SK-N-SH (cell line): ENCODE results near the gene LPP. TPM values are rescaled to one million over a fixed set of nuclear protein-coding genes. Genes with fewer than 3 reads are reported as not detected.

Experiments used
- CTCF ChIA-PET: fragments of 300-600, 350-600 bp; formaldehyde crosslinking; extraction: SDS; loops from one replicate; lab custom pipeline; 2021; lab: Yijun Ruan, JAX
- POLR2A ChIA-PET: fragments of 350-600 bp; sonication (Branson Sonifier 250); formaldehyde crosslinking; extraction: SDS; loops from one replicate; lab custom pipeline; 2020; ENCODE audit warnings: antibody characterized with exemption, inconsistent platforms; lab: Yijun Ruan, JAX
- DNase-seq: peaks from one replicate; pipeline ENCODE4 v3.0.0; 2012
- H2AFZ ChIP-seq: fragments of 200-600 bp; sonication (generic); 2 replicates; pipeline ENCODE4 v1.8.1; 2016; ENCODE audit warnings: antibody characterized with exemption, mild to moderate bottlenecking, low read depth
- H3F3A ChIP-seq: fragments of 200-600 bp; sonication (generic); replicated peaks from 2 replicates; pipeline ENCODE3; 2016; ENCODE audit warnings: antibody characterized with exemption, mild to moderate bottlenecking; ENCODE audit not compliant: insufficient read depth
- H3K27ac ChIP-seq, 2 experiments: fragments of 200-500 bp in 1 of 2; fragments of 200-600 bp in 1 of 2; sonication (Bioruptor generic) in 1 of 2; sonication (generic), shearing (Covaris generic) in 1 of 2; 2 replicates each; pipeline versions ENCODE4 v1.5.1 to v1.6.1; 2014 to 2016; ENCODE audit warnings: low read depth in 2 of 2, inconsistent platforms in 1 of 2, low read length in 1 of 2, mild to moderate bottlenecking in 1 of 2, mixed read lengths in 1 of 2
- H3K27me3 ChIP-seq: fragments of 200-600 bp; sonication (generic), shearing (Covaris generic); 2 replicates; pipeline ENCODE4 v1.6.1; 2016; ENCODE audit warnings: mixed run types; ENCODE audit not compliant: insufficient read depth
- H3K36me3 ChIP-seq, 2 experiments: fragments of 200-500 bp in 1 of 2; fragments of 200-600 bp in 1 of 2; sonication (Bioruptor generic) in 1 of 2; sonication (generic) in 1 of 2; replicated peaks in 1 of 2; 2 replicates each; pipeline versions ENCODE3 to v1.5.1; 2014 to 2016; ENCODE audit warnings: low read length in 1 of 2, mild to moderate bottlenecking in 1 of 2; ENCODE audit not compliant: insufficient read depth in 2 of 2, control insufficient read depth in 1 of 2
- H3K4me1 ChIP-seq, 2 experiments: fragments of 200-500 bp in 1 of 2; fragments of 200-600 bp in 1 of 2; sonication (Bioruptor generic) in 1 of 2; sonication (generic), shearing (Covaris generic) in 1 of 2; 2 replicates each; pipeline versions ENCODE4 v1.5.1 to v1.6.1; 2014 to 2016; ENCODE audit warnings: low read depth in 1 of 2, low read length in 1 of 2, mixed run types in 1 of 2; ENCODE audit not compliant: insufficient read depth in 2 of 2, control insufficient read depth in 1 of 2
- H3K4me2 ChIP-seq: fragments of 200-600 bp; sonication (generic), shearing (Covaris generic); 2 replicates; pipeline ENCODE4 v1.6.1; 2017; ENCODE audit warnings: mixed run types
- H3K4me3 ChIP-seq, 2 experiments: fragments of 200-500 bp in 1 of 2; fragments of 200-600 bp in 1 of 2; sonication (Bioruptor generic) in 1 of 2; sonication (generic), shearing (Covaris generic) in 1 of 2; 2 replicates each; pipeline versions ENCODE4 v1.5.1 to v1.8.1; 2014 to 2016; ENCODE audit warnings: low read depth in 2 of 2, inconsistent platforms in 1 of 2, low read length in 1 of 2, mild to moderate bottlenecking in 1 of 2, mixed read lengths in 1 of 2, moderate library complexity in 1 of 2
- H3K79me2 ChIP-seq: fragments of 200-600 bp; sonication (generic); 2 replicates; pipeline ENCODE4 v1.8.1; 2017; ENCODE audit warnings: mild to moderate bottlenecking; ENCODE audit not compliant: insufficient read depth
- H3K9ac ChIP-seq: fragments of 200-600 bp; sonication (generic); 2 replicates; pipeline ENCODE4 v1.6.1; 2017; ENCODE audit warnings: mixed run types
- H3K9me2 ChIP-seq: fragments of 200-600 bp; sonication (generic); 2 replicates; pipeline ENCODE4 v1.6.1; 2017; ENCODE audit warnings: mixed run types
- H3K9me3 ChIP-seq: fragments of 200-600 bp; sonication (generic); 2 replicates; pipeline ENCODE4 v1.6.1; 2017; ENCODE audit warnings: mixed run types, mild to moderate bottlenecking, moderate library complexity
- H4K20me1 ChIP-seq: fragments of 200-600 bp; sonication (generic); 2 replicates; pipeline ENCODE4 v1.6.1; 2017; ENCODE audit warnings: mild to moderate bottlenecking, mixed run types; ENCODE audit not compliant: insufficient read depth
- CHD2 ChIP-seq: fragments of 150-350 bp; IDR thresholded peaks from 2 replicates; pipeline ENCODE4 v1.6.1; 2018; ENCODE audit warnings: low read length; ENCODE audit not compliant: partially characterized antibody
- FOSL2 ChIP-seq: IDR thresholded peaks from 2 replicates; pipeline ENCODE4 v1.4.0; 2012; ENCODE audit warnings: low read depth, mild to moderate bottlenecking, moderate library complexity, borderline replicate concordance
- FOXJ3 ChIP-seq: sonication (generic); formaldehyde crosslinking; IDR thresholded peaks from 2 replicates; pipeline ENCODE4 v1.5.1; 2020; ENCODE audit warnings: mild to moderate bottlenecking, missing genetic modification reagents
- GABPA ChIP-seq: IDR thresholded peaks from 2 replicates; pipeline ENCODE4 v1.4.0; 2012; ENCODE audit warnings: low read depth, mild to moderate bottlenecking
- POLR2AphosphoS5 ChIP-seq: IDR thresholded peaks from 2 replicates; pipeline ENCODE4 v1.6.1; 2012; ENCODE audit warnings: low read depth, low read length
- RCOR1 ChIP-seq: fragments of 150-350 bp; IDR thresholded peaks from 2 replicates; pipeline ENCODE4 v1.6.1; 2017; ENCODE audit warnings: antibody characterized with exemption, low read length
- REST ChIP-seq: IDR thresholded peaks from 2 replicates; pipeline ENCODE4 v1.6.1; 2012; ENCODE audit warnings: mild to moderate bottlenecking, low read depth, low read length, moderate library complexity
- SMC3 ChIP-seq: IDR thresholded peaks from 2 replicates; pipeline ENCODE4 v1.6.1; 2012; ENCODE audit warnings: low read depth, low read length, improper control_type of control experiment
- USF1 ChIP-seq: IDR thresholded peaks from 2 replicates; pipeline ENCODE4 v1.4.0; 2012; ENCODE audit warnings: low read depth, borderline replicate concordance
- YY1 ChIP-seq: IDR thresholded peaks from 2 replicates; pipeline ENCODE4 v1.4.0; 2012; ENCODE audit warnings: low read depth, mild to moderate bottlenecking
- WGBS: methylation state at CpG from one replicate; pipeline ENCODE4 v1.1.6; 2017; ENCODE audit warnings: low lambda C conversion rate; 5-methylcytosine and 5-hydroxymethylcytosine counted together
- polyA plus RNA-seq, 3 experiments: library from polyadenylated mRNA; depleted of rRNA; stranded (reverse); fragments of >200 nt; gene quantifications; 2 replicates each; pipeline ENCODE4 v1.2.3, GENCODE V29; 2012
- TF ChIP-seq, protein P1 (sequence below): fragments of 150-350 bp; IDR thresholded peaks from 2 replicates; pipeline ENCODE4 v1.6.1; 2017; ENCODE audit warnings: antibody characterized with exemption, low read length, low read depth, borderline replicate concordance
- TF ChIP-seq, protein P2 (sequence below): fragments of 150-350 bp; IDR thresholded peaks from 2 replicates; pipeline ENCODE4 v1.6.1; 2016; ENCODE audit warnings: mild to moderate bottlenecking, low read depth, low read length
- TF ChIP-seq, protein P3 (sequence below): IDR thresholded peaks from 2 replicates; pipeline ENCODE4 v1.4.0; 2012; ENCODE audit warnings: low read depth
- TF ChIP-seq, protein P4 (sequence below): fragments of 200-600 bp; sonication (generic); IDR thresholded peaks from 2 replicates; pipeline ENCODE4 v1.6.1; 2017; ENCODE audit warnings: antibody characterized with exemption, mild to moderate bottlenecking, moderate library complexity

Gene LPP
- polyA plus RNA-seq, 1 of the 3 experiments (the other 2 are of a cell fraction), result 6.6 TPM

- TF ChIP-seq REST, result no peak
Observed at GRCh38 chr3:188292827-188293226, 138.9 kb downstream of the LPP start (continued).

DNA sequence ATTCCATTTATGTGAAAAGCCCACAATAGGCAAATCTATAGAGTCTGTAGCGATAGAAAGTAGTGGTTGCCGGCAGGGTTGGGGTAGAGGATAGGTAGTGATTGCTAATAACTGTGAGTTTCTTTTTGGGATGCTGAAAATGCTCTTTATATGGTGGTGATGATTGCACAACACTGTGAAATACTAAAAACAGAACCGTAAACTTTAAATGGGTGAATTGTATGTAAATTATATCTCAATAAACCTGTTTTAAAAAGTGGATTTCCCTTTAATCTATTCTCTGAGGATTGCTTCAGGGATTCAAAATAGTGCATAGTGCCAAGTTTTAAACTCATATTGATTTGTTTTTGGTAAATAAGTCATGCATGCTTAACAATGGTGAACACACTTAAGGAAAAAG lies 140.2 kb downstream of the LPP start:
- ChIA-PET POLR2A (no interaction called here), CTCF (no interaction called here)
- TF ChIP-seq POLR2AphosphoS5, result no peak
- Histone ChIP-seq H2AFZ (no peak overlapping the region), H4K20me1 (no peaks in the 10 kb centered on the region), H3K79me2 (peaks cover 84% of the 10 kb centered on the region), H3K4me3 (no peak overlapping the region), H3K9me3 (no peaks in the 10 kb centered on the region), H3K9ac (peak overlapping the region; percentile 58; the same call in 1 of the 2 replicates), H3F3A (peaks cover 54% of the 10 kb centered on the region), H3K4me2 (peak overlapping the region; percentile 65), H3K36me3 (peaks cover 0 to 15% of the 10 kb centered on the region in 2 experiments), H3K4me1 (peaks cover 0 to 44% of the 10 kb centered on the region in 2 experiments; a peak in 2 of 4 replicates), H3K27ac (peak overlapping the region; percentile 82 to 95; a peak in 3 of 4 replicates), H3K27me3 (no peaks in the 10 kb centered on the region), H3K9me2 (no peaks in the 10 kb centered on the region)
- 79% methylated on average over 3 of the region's 3 CpGs for WGBS
- no peak for DNase-seq

DNA sequence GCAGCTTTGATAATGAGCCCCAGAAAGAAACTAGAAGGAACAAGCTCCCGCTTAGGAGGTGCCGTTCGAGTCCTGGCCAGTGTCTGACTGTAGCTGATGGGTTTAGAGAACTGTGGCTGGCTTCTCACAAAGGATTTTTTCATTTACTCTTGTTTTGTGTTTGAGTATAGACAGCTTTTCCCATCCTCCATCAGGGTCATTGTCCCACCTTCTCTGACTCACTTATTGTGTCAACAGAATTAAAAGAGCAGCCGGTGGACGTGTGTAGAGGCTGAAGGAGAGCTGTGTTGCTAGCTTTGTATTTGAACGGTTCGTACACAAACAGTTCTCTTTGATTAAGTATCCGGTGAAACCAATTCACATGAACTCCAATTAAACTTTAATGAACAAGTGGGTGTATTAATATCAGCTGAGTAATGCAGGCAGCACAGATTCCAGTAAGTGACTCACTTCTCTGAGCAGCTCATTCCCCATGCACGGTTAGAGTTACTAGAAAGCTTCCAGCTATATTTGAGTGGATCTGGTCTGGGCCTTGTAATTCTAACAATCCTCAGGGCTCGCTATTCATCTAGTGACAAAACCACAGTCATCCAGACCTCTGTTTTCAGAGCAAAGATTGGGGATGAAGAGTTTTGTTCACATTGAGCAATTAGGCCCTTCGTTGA lies 141.0 kb downstream of the LPP start:
- WGBS, result 5% methylated on average over 11 of the region's 11 CpGs
- Histone ChIP-seq H3K9me3 (no peaks in the 10 kb centered on the region), H3K9ac (peak overlapping the region; percentile 58; the same call in 1 of the 2 replicates), H3K4me2 (peak overlapping the region; percentile 65), H4K20me1 (no peaks in the 10 kb centered on the region), H3K27ac (peak overlapping the region; percentile 82 to 95; a peak in 3 of 4 replicates), H3F3A (peaks cover 57% of the 10 kb centered on the region), H3K9me2 (no peaks in the 10 kb centered on the region), H3K4me3 (peak overlapping the region in 1 of 2 experiments; percentile 47; a peak in 2 of 4 replicates), H3K27me3 (no peaks in the 10 kb centered on the region), H3K4me1 (peaks cover 0 to 49% of the 10 kb centered on the region in 2 experiments; a peak in 3 of 4 replicates), H3K79me2 (peaks cover 84% of the 10 kb centered on the region), H2AFZ (no peak overlapping the region), H3K36me3 (peaks cover 0 to 10% of the 10 kb centered on the region in 2 experiments)
- ChIA-PET POLR2A (no interaction called here), CTCF (interaction anchor here (1.5 kb wide), 1 partner anchor 555 kb away, joined by 3 read pairs; no protein-coding TSS in a partner anchor)
- DNase-seq, result no peak
- TF ChIP-seq, protein P1, sequence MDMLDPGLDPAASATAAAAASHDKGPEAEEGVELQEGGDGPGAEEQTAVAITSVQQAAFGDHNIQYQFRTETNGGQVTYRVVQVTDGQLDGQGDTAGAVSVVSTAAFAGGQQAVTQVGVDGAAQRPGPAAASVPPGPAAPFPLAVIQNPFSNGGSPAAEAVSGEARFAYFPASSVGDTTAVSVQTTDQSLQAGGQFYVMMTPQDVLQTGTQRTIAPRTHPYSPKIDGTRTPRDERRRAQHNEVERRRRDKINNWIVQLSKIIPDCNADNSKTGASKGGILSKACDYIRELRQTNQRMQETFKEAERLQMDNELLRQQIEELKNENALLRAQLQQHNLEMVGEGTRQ, result no peak
- TF ChIP-seq CHD2, result no peak
- TF ChIP-seq, protein P2, sequence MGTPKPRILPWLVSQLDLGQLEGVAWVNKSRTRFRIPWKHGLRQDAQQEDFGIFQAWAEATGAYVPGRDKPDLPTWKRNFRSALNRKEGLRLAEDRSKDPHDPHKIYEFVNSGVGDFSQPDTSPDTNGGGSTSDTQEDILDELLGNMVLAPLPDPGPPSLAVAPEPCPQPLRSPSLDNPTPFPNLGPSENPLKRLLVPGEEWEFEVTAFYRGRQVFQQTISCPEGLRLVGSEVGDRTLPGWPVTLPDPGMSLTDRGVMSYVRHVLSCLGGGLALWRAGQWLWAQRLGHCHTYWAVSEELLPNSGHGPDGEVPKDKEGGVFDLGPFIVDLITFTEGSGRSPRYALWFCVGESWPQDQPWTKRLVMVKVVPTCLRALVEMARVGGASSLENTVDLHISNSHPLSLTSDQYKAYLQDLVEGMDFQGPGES, result no peak
- TF ChIP-seq SMC3, result 0 out of 2 replicates have a peak, but pooled peaks have one; percentile 1
- TF ChIP-seq GABPA, result 0 out of 2 replicates have a peak, but pooled peaks have one; percentile 32
- TF ChIP-seq, protein P3, sequence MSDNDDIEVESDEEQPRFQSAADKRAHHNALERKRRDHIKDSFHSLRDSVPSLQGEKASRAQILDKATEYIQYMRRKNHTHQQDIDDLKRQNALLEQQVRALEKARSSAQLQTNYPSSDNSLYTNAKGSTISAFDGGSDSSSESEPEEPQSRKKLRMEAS, result peak; percentile 82
- no peak for TF ChIP-seq RCOR1
- TF ChIP-seq FOXJ3 (CRISPR knock-in tag), result no peak
- 0 out of 2 replicates have a peak, but pooled peaks have one; percentile 33 for TF ChIP-seq USF1
- TF ChIP-seq, protein P4, sequence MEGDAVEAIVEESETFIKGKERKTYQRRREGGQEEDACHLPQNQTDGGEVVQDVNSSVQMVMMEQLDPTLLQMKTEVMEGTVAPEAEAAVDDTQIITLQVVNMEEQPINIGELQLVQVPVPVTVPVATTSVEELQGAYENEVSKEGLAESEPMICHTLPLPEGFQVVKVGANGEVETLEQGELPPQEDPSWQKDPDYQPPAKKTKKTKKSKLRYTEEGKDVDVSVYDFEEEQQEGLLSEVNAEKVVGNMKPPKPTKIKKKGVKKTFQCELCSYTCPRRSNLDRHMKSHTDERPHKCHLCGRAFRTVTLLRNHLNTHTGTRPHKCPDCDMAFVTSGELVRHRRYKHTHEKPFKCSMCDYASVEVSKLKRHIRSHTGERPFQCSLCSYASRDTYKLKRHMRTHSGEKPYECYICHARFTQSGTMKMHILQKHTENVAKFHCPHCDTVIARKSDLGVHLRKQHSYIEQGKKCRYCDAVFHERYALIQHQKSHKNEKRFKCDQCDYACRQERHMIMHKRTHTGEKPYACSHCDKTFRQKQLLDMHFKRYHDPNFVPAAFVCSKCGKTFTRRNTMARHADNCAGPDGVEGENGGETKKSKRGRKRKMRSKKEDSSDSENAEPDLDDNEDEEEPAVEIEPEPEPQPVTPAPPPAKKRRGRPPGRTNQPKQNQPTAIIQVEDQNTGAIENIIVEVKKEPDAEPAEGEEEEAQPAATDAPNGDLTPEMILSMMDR, result no peak
- no peak for TF ChIP-seq YY1
- TF ChIP-seq FOSL2, result peak; percentile 96
